HEK293 (cell line): Measurements from ENCODE around the gene ADPRHL1.

Experiments
- ZNF121 ChIP-seq: fragments of 450-650 bp; formaldehyde crosslinking; IDR thresholded peaks from 2 replicates; pipeline ENCODE4 v1.5.1; 2016; ENCODE audit warnings: missing biosample characterization, missing genetic modification characterization
- ZNF175 ChIP-seq: fragments of 450-650 bp; formaldehyde crosslinking; IDR thresholded peaks from 2 replicates; pipeline ENCODE4 v1.5.1; 2016; ENCODE audit warnings: missing biosample characterization, missing genetic modification characterization
- TF ChIP-seq, protein P1 (sequence below): fragments of 450-650 bp; formaldehyde crosslinking; IDR thresholded peaks from 2 replicates; pipeline ENCODE4 v1.5.1; 2016; ENCODE audit warnings: missing biosample characterization, missing genetic modification characterization

GRCh38 chr13:113387396-113387795, 65.9 kb downstream of the ADPRHL1 start:
- TF ChIP-seq ZNF121 (no peak), ZNF175 (tag by site-specific recombination) (no peak)
- TF ChIP-seq, protein P1, sequence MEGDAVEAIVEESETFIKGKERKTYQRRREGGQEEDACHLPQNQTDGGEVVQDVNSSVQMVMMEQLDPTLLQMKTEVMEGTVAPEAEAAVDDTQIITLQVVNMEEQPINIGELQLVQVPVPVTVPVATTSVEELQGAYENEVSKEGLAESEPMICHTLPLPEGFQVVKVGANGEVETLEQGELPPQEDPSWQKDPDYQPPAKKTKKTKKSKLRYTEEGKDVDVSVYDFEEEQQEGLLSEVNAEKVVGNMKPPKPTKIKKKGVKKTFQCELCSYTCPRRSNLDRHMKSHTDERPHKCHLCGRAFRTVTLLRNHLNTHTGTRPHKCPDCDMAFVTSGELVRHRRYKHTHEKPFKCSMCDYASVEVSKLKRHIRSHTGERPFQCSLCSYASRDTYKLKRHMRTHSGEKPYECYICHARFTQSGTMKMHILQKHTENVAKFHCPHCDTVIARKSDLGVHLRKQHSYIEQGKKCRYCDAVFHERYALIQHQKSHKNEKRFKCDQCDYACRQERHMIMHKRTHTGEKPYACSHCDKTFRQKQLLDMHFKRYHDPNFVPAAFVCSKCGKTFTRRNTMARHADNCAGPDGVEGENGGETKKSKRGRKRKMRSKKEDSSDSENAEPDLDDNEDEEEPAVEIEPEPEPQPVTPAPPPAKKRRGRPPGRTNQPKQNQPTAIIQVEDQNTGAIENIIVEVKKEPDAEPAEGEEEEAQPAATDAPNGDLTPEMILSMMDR (tag by site-specific recombination), result no peak
